Activated T-helper 1 cell treated with Interleukin-2 at 50 U/mL for 16 hours (primary cell): ENCODE measurements around the gene LPCAT4.
"Not testable (repeated sequence)": the region's sequence is repeated elsewhere in the genome, so short reads cannot be mapped to it uniquely, and the experiment has no call there.

ENCODE experiments used
- DNase-seq: peaks from one replicate; pipeline ENCODE4 v3.0.0-alpha.2; 2020; ENCODE audit warnings: low read depth

LPCAT4 gene

GRCh38 chr15:34362047-34362773 is 4.8 kb downstream of the LPCAT4 start:
- no peak for DNase-seq

DNA sequence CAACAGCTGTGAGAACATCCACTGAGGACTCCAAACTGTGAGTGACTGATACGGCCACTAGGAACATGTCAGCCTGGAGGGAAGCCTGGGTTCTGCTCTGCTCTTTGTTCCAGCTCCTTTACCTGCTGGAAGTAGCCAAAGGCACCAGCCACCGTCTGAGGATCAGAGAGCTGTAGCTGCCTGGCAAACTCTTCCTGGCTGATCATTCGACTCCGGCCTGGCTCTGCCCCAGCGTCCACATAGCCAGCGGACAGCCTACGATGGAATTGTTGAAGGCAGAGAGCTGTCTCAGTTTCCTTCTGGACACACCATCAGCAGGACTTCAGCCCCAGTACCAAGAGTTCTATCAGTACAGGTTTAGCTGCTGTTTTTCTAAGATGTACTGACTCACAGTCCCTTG is 5.7 kb downstream of the LPCAT4 start:
- no peak for DNase-seq

DNA sequence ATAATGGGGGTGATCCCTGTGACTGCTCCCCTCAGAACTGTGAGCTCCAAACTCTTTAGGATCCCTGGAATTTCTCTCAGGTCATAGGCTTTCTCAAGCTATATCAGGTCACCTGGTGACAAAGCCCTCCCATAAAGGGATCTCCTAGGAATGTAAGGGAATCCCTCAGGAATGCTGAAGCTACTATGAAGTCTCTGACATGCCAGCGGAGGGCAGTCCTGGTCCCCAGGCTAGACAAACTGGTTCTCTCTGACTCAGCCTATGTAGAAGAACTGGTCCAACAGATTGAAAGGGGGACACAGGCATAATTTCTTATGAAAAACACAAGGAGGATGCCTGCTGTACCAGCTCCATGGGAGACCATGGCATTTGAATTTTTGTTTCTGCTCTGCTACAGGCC is 6.7 kb downstream of the LPCAT4 start:
- DNase-seq: no peak

DNA sequence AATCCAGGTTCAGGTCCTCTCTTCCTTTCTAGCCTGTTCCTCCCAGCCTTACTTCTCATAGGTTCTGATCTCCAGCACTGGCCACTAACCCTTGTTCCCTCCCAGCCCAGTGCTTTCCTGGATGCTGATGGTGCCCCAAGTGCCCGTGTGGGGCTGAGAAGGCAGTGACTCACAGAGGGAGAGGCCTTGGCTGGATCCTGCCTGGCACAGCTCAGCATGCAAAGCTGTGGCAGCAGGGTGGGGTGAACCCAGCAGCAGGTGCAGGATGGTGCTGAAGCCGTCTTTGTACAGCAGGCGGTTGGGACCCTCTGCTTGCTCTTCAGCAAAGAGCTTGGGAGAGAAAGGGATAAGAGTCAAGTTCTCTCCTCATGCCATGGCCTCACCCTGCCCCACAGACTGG is 7.6 kb downstream of the LPCAT4 start:
- no peak for DNase-seq

DNA sequence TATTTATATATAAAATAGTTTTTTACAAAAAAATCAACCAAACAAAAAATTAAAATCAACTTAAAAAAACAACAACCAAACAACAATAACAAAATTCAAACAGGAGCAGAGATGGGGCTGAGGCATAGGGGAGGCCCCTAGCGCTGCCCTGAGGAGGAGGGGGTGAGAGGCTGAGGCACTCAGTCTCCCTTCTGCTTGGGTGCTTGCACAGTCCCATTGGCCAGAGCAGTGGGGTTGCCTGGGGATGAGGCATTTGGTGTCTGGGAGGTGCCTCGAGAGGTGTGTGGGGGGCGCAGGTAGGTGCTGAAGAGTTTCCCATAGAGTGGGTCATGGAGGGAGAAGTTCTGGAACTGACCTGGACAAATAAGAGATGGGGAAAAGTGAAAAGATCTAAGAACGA is 8.0 kb downstream of the LPCAT4 start:
- DNase-seq: no peak

GRCh38 chr15:34358367-34358766 is 8.6 kb downstream of the LPCAT4 start:
- DNase-seq: no peak

DNA sequence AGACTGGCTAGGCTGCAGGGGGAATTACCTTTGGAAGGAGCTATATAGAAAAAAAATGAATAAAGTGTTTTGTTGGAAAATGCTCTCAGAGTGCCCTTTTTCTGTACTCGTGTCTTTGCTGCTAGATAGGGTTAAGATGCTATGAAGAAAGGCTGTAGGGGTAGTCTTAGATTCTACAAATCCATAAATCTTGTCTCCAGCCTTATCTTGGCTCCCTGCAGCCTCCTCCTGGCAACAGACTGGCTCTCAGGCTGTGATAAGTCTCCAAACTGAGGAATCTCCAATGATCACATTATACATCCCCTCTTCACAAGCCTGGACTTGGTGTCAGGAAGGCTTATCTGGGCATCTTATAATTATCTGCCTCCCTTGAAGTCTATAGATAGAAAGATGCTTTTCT is 9.3 kb downstream of the LPCAT4 start:
- DNase-seq: no peak

- no peak for DNase-seq
Measured at GRCh38 chr15:34355241-34355640, 11.8 kb downstream of the LPCAT4 start.

- DNase-seq: no peak
Measured at GRCh38 chr15:34354286-34354685, 12.7 kb downstream of the LPCAT4 start.

DNA sequence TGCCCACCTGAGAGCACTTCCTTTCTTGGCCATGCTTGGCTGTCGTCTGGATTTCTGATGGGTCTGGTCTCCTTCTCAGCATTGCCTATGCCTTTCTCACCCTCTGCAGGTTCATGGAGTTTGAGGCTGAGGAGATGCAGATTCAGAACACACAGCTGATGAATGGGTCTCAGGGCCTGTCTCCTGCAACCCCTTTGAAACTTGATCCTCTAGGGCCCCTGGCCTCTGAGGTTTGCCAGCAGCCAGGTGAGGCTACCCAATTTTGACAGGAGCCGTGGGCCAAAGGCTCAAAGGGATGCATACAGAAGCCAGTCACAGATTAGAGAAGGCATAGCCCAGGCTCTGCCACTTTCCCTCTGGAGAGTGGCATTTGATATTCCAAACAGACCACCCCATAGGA is 13.4 kb downstream of the LPCAT4 start:
- no peak for DNase-seq

- DNase-seq: not testable (repeated sequence)
Measured at GRCh38 chr15:34352996-34353395, 14.0 kb downstream of the LPCAT4 start.

DNA sequence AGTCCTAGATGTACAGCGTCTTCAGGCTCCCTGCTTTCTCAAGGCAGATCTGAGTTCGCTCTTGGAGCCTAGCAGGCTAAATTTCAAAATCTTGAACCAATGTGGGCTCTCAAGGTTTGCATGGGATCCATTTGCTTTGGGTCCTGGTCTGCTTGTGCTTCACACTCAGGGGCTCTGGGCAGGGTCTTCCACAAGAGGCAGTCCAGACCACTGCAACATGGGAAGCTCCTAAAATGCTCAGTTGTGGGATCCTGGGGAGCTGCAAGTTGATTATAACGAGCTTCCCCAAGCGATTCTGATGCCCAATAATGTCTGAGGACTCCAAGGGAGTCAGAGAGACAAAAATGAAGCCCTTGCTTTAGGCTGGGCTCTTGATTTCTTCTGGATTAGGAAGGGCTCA is 17.2 kb downstream of the LPCAT4 start:
- DNase-seq: no peak

DNA sequence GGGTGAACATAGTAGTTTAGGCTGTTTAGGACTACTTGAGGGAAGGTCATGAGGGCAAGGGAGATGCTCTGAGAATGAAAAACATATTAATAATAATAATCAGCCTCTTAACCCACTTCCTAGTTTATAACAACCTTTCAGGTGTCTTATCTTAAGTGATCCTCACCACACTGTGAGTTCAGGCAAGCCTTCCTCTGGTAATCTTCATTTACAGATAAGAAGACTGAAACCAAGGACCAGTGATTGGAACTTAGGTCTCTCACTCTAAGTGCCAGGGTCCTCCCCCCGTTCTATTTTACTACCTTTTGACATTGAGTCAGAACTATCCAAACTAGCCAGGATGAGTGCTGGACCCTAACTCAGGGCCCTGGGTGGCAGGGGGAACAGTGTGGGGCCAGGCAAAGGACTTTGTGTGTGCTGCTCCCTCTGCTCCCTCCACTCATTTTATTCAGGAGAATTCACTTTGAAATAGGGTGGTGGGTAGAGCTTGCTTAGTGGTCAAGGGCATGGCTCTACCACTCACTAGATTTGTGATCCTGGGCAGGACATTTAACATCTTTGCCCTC is 18.2 kb downstream of the LPCAT4 start:
- no peak for DNase-seq

DNA sequence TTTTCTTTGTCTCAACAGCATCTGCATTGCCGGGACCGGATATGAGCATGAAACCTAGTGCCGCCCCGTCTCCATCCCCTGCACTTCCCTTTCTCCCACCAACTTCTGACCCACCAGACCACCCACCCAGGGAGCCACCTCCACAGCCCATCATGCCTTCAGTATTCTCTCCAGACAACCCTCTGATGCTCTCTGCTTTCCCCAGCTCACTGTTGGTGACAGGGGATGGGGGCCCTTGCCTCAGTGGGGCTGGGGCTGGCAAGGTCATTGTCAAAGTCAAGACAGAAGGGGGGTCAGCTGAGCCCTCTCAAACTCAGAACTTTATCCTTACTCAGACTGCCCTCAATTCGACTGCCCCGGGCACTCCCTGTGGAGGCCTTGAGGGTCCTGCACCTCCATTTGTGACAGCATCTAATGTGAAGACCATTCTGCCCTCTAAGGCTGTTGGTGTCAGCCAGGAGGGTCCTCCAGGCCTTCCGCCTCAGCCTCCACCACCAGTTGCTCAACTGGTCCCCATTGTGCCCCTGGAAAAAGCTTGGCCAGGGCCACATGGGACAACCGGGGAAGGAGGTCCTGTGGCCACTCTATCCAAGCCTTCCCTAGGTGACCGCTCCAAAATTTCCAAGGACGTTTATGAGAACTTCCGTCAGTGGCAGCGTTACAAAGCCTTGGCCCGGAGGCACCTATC is 18.9 kb downstream of the LPCAT4 start:
- no peak for DNase-seq

- DNase-seq: peak; percentile 86
Measured at GRCh38 chr15:34342737-34343575, 24.0 kb downstream of the LPCAT4 start, which contains the start of the genes NOP10 and NUTM1. Gene NOP10 (minus strand): TSS chr15:34343136. CDS start chr15:34343073, 63 bp downstream. Gene NUTM1 (plus strand): TSS chr15:34343315. CDS start chr15:34343697, 382 bp downstream.

- DNase-seq: not testable (repeated sequence)
Measured at GRCh38 chr15:34342213-34342736, 24.7 kb downstream of the LPCAT4 start.

DNA sequence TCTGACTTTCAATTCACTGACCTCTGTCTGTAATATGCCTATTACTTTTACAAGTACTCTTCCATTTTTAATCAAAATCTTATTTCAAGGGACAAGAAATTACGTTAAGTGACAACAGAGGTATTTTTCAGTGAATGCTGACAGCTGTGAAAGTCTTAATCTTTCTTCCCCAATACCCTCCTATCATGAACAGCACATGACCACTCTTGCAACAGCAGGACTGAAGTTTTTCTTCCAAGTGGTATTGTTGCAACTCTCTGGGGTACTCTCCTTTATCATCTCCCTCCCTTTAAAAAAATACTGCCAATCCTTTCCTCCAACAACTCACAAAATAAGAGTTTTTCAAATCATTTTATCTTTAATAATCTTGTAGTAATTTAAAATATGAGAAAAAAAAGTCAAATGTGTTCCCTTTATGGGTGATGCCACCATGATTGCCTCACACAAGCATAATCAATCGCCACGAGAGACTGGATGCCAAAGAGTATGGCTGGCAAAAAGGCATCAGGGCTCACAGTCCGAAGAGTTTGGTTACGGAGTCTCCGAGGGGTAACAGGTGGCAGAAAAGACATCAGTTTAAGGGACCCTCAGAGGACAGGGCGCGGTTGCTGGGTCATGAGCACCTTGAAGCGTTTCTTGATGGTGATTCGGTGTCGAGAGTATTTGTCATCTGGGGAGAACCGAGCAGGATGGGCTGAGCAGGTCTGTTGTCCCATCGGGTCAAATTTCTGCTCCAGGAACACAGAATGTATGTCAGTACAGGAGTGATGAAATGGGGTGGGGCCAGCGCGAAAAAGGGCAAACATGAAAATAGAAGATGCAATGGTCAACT is 25.4 kb downstream of the LPCAT4 start:
- no peak for DNase-seq

DNA sequence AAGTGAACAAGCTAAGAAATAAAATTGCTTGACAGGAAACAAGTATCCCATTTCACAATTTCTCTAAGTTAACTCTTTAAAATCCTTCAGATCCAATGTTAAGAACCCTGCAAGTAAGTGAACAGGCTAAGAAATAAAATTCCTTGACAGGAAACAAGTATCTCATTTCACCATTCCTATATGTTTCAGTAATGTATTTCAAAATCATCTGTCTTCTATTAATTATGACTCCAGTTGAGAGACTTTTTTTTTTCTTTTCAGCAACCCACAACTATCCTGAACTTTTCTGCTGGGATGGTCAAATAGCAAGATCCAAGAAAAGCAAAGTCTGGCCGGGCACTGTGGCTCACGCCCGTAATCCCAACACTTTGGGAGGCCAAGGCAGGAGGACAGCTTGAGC is 27.1 kb downstream of the LPCAT4 start:
- no peak for DNase-seq

GRCh38 chr15:34338347-34338746 is 28.6 kb downstream of the LPCAT4 start:
- DNase-seq: no peak

- DNase-seq: peak; percentile 89
Measured at GRCh38 chr15:34337557-34338306, 29.3 kb downstream of the LPCAT4 start, which contains the start of gene SLC12A6. Gene SLC12A6 (minus strand): TSS chr15:34337781. CDS start chr15:34336680, 1,101 bp downstream.
